GM19025 (cell line): ENCODE data around the gene EPM2A.

Experiments
- ATAC-seq: cut with Tn5 transposase; IDR thresholded peaks from one replicate; pipeline ENCODE4 v1.9.1; 2021; ENCODE audit warnings: mild to moderate bottlenecking, low read depth, moderate library complexity; ENCODE audit not compliant: unreplicated experiment

The EPM2A gene

DNA sequence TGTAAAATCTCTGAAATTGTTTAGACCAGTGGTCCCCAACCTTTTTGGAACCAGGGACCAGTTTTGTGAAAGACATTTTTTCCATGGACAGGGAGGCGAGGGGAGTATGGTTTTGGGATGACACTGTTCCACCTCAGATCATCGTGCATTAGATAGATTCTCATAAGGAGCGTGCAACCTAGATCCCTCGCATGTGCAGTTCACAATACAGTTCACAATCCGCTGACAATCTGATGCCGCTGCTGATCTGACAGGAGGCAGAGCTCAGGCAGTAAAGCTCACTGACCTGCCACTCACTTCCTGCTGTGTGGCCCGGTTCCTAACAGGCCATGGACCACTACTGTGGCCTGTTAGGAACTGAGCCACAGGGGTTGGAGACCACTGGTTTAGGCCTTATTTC is 115.2 kb downstream of the EPM2A start:
- ATAC-seq = no peak

DNA sequence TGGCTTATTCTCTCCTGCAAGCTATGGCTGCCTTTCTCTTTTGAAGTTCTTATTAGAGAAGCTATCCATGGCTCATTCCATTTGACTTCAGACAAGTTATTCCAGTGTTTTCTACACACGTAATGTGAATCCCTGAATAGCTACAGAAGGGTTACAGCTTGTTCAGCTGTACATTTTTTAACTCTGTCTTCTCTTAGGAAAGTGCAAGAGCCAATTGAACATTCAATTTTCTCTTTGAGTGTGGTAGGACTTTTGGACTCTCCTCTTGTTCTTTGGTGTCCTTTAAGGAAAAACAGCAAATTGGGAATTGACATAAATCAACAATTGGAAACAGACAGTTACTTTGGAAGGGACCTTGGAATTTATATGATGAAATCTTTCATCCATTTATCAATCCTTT is 125.8 kb downstream of the EPM2A start:
- ATAC-seq = no peak

DNA sequence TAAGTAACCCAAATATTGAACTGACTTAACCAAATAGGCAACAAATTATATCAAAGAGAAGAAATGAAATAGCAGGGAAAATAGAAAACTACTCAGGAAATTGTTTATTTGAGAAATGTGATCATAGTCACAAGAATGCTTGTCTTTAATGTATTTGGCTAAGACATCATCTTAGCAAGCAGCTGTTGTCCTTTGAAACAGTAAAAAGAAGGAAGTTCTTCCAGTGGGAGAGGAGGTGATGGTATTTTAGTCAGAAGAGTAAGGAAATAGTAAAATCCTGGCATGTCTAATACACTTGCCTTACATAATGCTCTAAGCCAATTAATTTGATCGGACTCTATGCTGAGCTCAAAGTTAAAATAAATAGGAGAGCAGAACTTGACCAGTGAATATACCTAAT is 126.5 kb downstream of the EPM2A start:
- no peak for ATAC-seq

DNA sequence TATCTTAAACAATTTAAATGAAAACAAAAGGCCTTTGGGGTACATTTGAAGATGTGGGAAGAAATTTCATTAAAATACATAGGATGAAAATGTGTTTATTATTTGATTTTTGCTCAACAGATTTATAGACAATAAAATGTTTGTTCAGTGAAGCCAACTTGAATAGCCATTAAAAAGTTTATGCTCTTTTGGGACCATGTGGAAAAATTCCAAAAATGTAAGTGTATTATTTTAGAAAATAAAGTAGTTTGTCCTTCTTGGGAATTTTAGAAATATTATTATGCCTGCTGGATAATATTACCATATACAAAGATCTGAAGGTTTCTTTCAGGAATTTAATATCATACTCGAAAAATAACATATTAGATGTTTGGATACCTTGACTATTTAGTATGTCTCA is 131.3 kb downstream of the EPM2A start:
- ATAC-seq = no peak

DNA sequence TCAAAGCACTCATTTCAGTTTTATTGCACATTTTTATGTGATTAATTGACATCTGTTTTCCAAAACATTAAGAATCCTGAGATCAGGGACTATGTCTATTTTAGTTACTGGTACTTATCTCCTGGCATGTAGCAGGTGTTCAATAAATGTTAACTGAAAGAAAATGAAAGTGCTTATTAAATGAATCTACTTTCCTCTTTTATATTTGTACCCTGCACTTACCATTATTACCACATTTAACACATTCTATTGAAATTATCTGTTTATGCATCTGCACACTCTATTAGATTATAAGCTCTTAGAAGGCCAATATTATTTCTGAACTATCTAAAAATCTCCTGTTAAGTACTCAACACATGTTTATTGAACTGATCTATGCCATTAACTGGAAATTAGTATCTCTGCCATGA is 131.9 kb downstream of the EPM2A start:
- no peak for ATAC-seq

DNA sequence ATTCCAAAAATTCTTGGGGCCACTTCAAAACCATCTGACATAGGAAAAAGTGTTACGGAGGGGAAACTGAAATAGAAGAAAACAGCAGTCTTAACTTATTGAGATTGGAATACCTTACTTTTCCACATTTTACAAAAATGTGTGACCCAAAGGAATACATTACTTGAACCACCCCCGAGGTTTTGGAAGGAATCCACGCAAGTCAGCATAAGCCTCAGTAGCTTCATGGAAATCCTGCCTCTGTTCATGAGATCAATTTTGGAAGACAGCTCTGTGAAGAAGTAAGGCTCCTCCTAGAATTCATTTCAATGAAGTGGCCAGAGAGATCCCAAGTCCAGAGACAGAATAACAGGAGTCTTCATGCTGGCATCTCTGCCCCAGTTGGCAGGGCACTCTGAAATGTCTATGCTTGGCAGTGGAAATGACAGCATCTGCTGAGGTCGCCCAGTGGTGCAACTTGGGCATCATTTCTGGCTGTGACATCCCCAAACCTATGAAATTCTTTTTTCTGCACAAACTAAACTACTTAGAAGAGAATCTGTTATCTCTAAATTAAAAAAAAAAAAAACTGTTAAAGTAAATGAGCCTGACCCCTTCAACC is 132.5 kb downstream of the EPM2A start:
- no peak for ATAC-seq

DNA sequence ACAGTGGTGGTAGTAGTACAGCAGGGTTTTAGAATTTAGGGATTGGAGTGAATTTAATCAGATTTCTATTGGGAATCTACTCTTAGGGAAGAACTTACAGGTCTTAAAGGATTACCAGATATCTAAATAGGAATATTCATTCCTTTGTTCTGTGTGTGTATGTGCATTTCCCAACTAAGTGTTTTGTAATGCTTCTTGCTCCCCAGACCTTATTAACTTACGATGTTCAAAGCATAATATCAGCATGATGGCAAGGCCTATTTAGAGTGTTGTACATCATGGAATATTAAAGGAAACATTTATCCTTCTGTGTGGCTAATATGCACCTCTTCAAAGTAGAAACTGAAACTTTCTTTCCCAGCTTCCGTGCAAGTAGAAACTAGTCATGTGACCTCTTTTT is 133.9 kb downstream of the EPM2A start:
- no peak for ATAC-seq

DNA sequence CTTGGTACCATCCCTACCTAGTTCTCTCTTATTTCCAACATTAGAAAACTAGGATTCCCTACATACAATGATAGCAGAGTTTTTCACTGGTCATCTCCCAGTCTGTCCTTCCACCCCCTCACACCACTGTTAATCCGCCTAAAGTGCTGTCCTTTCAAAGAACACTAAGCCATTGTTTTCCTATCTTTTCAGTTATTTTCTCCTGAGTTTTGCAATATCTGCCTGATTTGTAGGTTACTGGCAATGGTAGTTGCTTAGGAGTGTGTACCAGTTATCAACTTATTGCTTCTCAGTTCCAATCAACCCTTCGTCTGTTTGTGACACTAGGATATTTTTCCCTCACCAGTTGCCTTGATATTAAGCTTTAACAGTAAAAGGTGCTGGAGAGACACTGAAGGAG is 135.0 kb downstream of the EPM2A start:
- no peak for ATAC-seq

DNA sequence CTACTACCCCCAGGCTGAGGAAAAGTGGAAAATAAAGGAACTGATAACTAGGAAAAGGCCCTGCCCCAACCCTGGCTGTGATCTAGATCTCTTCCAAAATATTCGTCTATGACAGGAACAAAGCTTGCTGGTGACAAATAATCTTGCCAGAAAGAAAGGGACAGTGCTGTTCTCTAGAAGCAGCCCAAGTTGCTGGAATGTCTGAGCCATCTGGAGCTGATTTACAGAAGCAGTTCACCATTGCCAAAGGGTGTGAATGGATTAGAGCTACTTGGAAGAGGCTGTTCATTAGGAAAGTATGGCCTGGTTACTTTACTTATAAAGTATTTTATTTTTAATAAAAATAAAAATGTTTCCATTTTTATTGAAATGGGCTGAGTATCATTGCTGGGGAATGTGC is 146.3 kb downstream of the EPM2A start:
- no peak for ATAC-seq

DNA sequence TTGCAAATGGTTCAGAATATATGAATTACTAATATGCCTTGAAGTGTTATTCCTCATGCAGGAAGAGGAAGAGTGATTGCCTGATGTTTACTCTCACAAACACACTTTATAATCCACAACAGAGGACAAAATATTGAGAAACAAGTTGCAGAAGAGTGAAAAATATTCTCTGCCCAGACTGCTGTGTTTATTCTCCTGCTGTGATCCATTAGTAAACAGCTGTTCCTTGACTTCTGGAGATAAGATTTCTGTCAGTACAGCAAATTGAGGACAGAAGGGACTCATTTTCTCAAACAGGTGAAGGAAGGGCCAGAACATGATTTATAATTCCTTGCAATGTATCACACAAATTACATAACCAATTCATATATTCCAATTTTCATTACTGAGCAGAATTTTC is 148.0 kb downstream of the EPM2A start:
- no peak for ATAC-seq

DNA sequence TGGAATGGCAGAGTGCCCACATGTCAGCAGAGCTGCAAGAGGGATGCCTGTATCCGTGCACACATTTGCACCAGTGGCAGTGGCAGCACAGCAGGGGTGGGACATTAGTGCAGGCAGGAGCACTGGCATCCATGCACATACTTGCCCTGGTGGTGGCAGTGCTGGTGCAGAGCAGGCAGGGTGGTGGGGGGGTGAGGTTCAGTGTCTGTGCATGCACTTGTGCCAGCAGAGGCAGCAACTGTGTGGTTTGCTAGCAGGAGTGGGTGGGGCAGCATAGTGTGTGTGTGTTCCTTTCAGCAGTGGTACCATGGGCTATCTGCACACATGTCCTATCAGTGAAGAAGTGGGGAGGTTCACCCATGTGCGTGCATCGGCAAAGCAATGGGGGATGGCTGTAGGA is 151.6 kb downstream of the EPM2A start:
- ATAC-seq = no peak
